Stimulated activated CD8-positive, alpha-beta memory T cell treated with anti-CD3 and anti-CD28 coated beads, Interleukin-12 subunit alpha, Interleukin-12 subunit beta, amount 100 ng/mL, for 4 hours (primary cell): Measurements from ENCODE around the gene SALL2.
"Not testable (repeated sequence)": the region's sequence is repeated elsewhere in the genome, so short reads cannot be mapped to it uniquely, and the experiment has no call there.

Experiments used
- DNase-seq: peaks from one replicate; pipeline ENCODE4 v3.0.0-alpha.2; 2020; ENCODE audit warnings: low read depth

Gene SALL2

DNA sequence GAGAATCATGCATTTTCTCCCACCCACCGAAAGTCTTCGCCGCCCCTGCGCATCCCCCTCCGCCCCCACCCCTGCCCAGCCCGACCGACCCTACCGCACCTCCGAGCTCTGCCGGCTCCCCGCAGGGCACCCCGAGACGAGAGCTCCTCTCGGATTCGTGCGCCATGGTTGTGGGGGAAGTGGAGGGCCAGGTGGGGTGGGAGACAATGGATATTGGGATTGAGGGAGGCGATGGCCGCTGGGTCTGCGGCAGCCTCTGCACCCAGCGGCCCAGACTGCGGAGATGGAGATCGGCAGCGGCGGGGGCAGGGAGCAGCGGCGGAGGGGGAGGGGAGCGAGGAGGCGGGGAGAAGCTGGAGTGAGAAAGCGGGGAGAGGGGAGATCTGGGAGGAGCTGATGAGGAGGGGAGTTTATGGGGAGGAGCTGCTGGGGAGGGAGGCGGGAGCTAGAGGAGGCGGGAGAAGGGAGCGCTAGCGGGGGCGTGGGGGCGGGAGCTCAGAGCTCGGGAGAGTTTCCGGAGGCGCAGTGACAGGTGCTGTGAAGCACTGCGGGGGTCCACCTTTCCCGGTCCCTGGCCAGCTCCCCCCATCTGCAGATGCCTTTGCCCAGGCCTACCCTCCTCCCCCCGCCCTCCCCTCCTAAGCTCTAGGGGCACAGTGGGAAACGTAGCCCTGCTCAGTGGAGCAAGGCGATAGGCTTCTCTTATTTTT, at the start of gene SALL2:
SALL2 (minus strand) TSS at position 385 of the 710 bp plus-strand sequence; CDS start at position 166, 219 bp downstream.
- DNase-seq = peak; percentile 41

DNA sequence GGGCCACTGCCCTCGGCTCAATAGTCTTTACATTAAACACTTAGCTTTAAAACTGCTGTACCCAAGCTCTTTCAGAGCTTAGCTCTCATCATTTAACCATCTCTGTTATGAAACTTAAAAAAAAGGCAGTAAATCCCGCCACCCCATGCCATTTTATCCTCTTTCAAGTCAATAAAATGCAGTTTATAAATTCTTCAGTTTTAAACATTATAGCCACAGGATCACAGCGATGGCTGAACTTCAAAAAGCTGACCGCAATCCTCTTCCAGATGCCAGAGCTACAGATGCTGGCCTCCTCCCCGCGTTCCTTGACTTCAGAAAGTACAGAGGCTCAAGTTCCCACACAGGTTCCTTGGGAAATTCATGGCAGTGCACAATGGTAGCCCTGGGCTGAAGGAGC, 49.5 kb upstream of the SALL2 start:
- no peak for DNase-seq

DNA sequence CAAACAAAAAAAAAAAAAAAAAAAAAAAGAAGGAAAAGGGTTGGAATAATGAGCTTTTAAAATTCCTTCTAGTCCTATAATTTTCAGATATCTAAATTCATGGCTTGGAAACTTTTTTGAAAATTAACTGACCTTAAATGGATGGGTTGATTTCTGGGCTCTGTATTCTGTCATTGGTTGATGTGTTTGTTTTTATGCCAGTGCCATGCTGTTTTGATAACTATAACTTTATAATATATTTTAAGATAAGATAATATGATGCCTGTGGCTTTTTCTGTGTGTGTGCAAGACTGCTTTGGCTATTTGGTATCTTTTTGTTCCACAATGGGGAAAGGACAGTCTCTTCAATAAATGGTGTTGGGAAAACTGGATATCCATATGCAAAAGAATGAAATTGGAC, 46.5 kb upstream of the SALL2 start:
- no peak for DNase-seq

DNA sequence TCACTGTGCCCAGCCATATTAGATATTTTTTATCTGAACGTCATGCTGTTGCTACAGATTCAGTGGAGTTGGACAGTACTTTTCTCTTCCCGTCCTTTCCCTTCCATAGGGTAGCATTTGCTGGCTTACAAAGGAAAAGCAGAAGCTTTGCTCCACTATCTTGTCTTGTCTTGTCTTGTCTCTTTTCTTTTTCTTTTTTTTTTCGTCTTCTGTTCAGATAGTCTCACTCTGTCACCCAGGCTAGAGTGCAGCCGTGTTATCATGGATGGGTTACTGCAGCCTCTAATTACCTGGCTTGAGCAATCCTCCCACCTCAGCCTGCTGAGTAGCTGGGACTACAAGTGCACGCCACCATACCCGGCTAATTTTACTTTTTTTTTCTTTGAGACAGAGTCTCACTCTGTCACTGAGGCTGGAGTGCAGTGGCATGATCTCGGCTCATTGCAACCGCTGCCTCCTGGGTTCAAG, 32.6 kb upstream of the SALL2 start:
- DNase-seq = no peak

DNA sequence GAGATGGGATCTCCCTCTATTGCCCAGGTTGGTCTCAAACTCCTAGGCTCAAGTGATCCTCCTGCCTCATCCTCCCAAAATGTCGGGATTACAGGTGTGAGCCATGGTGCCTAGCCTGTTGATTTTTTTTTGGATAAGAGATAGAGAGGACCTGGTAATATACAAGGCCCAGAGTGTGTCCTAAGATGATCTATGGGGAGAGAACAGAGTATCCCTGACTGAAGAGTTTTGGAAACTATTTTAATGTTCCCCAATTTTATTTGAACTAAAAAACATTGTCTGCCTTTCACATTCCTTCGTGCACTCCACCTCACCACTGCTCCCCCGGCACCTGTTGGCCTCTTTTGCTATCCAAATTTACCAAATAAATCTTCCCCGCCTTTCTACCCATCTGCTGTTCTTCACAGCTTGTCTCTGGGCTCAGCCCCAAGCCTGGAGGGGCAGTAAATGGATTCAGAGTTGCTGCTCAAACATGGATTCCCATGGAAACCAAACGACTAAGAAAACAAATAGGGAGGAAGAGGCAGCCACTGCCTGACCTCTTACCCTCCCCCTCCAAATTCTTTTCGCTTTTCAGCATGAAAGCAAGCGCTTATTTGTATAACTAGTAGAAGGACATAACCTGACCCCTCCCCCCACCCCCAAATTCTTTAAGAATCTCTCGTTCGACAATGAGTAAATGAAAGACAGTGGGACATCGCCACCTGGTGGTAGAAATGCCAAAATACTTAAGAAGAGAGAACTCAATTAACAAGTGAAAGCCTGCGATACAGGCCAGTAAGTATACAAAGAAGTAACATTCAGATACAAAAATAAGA, 31.1 kb upstream of the SALL2 start:
- DNase-seq = peak; percentile 13

DNA sequence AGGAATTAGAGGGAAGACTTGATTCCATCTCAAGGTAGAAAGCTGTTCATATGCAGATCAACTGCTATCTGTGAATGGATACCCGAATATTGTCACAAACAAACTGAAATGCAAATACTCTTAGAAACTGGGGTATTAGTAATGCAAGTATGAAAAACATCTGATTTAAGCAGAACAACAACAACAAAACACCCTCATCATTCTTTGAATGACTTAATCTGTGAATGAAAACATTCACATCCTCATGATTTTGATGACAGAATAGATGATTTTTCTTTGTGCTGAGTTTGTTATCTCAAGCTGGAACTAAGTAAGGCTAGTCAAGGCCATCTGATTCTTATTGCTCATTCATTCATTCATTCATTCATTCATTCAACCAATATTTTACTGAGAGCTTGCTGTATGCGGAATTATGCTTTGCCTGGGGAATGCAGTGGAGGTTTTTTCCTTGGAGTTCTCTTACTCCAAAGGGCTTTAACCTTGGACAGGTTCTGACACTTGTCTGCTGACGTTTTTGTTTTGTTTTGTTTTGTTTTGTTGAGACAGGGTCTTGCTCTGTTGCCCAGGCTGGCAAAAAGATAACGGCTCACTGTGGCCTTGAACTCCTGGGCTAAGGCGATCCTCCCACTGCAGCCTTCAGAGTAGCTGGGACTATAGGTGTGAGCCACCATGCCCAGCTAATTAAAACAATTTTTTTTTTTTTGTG, 30.4 kb upstream of the SALL2 start:
- DNase-seq = no peak

DNA sequence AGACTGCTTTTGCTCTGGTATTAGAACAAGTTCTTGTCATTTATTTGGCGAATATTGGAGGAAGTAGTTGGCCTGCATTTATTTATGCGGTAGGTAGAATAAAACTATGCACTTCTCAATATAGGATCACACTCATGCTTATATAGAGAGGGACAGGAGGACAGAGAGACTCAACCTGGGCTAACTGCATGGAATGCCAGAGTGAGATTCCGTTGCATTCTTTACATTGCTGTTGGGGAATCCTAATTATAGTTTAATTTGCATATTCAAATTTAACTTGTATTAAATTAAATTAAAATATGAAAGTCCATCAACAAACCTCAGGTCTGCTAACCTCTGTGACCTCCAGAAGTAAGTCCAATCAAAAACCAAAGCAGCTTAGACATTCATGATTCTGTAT, 27.1 kb upstream of the SALL2 start:
- no peak for DNase-seq

DNA sequence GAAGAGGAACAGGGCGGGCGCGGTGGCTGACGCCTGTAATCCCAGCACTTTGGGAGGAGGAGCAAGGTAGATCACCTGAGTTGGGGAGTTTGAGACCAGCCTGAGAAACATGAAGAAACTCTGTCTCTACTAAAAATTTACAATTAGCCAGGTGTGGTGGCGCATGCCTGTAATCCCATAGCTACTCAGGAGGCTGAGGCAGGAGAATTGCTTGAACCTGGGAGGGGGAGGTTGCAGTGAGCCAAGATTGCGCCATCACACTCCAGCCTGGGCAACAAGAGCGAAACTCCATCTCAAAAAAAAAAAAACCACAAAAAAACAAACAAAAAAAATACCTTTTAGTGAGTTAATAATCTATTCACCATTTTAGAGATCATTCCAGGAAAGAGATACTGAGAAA, 18.4 kb upstream of the SALL2 start:
- DNase-seq = not testable (repeated sequence)

DNA sequence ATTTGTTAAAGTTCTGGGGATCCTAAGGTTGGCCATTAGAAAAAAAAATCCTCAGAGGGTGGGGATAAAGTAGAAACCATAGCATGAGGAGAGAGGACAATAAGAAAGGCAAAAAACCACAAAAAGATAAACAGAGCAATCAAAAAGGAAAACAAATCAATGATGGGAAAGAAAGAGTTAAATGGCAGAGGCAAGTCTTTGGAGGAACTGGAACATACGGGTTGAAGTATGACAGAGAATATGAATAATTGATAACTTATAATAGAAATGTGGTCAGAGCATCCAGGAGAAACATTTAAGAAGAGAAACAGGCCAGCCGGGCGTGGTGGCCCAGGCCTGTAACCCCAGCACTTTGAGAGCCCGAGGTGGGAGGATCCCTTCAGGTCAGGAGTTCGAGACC, 17.8 kb upstream of the SALL2 start:
- DNase-seq = no peak

DNA sequence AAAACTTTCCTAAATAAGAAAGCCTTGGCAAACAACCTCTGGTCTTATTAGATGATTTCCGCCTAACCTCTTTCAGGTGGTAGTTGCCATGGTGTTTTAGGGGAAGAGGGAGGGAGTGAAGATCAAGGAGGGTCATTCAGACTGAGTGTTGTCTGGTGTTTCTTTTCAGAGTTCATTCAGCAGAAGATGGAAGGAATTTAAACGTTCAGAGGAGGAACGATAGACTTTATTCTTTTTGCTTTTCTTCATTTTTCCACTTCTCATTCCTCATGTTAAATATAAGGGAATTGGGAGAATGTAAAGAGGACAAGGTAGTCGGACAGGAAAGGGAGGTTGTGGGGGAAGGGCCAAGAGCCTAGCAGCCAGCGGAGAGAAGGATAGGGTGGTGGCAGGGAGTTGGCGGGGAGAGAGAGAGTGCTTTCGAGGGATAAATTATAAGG, 17.4 kb upstream of the SALL2 start:
- DNase-seq = no peak

DNA sequence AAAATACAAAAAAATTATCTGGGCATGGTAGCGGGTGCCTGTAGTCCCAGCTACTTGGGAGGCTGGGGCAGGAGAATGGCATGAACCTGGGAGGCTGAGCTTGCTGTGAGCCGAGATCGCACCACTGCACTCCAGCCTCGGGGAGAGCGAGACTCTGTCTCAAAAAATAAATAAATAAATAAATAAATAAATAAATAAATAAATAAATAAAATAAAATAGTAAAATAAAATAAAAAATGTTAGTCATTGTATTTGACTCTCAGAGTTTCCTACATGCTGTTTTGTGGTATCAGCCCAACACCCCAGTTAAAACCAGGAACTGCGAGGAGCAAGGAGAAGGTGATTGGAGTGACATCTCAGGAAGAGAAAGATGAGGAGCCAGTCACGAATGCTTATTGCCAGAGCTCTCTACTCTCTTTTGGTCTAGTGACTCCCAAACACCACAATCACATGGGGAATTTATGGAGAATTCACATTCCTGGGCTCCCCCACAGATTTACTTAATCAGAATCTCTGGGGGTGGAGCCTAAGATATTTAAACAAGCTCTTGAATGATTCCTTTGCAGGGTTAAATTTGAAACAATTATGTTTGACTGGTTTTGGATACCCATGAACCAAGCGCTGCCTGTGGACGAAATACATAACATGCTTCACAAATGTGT, 15.4 kb upstream of the SALL2 start:
- no peak for DNase-seq

DNA sequence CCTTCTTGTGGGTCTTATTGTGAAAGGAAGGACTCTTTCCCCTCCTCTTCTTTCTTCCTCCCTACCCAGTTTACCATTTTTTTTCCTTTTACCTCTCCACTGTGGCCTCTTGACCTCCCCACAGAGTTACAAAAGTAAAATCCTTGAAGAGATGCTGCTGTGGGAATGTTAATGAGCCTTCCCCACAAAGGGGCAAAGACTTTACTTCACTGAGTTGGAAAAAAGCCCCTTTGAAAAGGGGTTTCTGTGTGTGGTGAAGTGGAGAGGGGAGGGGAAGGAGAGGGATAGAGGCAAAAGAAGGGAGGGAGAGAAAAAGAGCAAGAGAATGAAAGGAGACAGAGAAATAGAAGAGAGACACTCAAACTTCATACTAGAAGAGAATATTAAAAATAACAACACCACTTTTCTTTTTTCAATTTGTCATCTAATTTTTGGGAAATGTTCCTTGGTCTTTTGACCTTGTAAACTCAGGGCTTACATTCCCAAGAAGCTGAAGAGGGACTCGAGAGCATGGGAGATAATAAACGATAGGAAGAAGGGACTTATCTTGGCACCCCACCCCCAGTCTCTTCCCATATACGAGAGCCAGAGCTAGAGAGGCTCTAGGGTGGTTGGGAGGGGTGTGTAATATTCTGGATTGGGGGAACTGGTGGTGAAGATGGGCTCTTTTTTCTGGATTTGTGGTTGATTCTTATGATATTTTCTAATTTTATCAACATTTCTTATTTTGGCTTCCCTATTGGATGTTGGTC, 13.2 kb upstream of the SALL2 start:
- no peak for DNase-seq

DNA sequence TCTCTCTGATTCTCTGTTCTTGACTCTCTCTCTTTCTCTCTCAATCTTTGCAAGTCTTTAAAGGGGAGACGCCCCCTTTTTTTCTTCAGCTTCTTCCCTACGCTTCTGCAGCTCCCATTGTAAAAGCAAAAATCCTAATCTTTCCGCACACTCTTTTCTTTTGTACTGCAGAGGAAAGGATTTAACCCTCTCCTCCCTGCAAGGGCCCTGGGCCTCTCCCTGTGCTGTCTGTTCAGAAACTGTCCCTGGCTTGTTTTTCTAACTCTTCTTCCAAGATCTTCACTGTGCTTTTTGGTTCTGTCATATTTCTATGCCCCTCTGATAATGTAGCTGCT, 10.9 kb upstream of the SALL2 start:
- no peak for DNase-seq

DNA sequence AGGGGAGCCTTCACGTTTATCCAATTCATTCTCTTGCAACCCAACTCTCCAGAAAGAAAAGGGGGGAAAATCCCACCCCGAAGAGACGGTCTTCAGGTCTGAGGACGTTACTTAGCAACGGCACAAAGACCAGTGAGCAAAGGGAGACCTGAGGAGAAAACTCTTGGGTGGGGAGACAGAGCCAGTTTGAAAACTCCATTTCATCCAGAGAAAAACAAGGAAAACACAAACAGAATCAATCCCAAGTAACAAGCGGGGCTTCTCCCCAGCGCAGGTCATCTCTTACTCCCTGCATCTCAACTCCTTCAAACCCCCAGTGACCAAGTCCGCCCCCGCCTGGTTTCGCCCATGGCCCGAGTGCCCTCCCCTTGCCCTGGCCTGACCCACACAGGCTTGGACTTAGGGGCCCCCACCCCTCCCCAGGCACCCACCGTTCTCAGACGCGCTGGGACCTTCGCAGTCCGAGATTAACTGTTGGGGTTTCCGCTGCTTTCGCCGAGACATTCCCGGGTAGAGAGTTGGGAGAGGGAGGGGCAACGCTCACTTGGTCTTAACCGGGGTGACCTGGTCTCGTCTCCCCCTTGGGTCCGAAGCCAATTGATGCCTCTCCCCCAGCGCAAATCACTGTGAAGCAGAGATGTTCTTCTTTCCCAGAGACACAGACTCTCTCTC, 10.4 kb upstream of the SALL2 start:
- no peak for DNase-seq

DNA sequence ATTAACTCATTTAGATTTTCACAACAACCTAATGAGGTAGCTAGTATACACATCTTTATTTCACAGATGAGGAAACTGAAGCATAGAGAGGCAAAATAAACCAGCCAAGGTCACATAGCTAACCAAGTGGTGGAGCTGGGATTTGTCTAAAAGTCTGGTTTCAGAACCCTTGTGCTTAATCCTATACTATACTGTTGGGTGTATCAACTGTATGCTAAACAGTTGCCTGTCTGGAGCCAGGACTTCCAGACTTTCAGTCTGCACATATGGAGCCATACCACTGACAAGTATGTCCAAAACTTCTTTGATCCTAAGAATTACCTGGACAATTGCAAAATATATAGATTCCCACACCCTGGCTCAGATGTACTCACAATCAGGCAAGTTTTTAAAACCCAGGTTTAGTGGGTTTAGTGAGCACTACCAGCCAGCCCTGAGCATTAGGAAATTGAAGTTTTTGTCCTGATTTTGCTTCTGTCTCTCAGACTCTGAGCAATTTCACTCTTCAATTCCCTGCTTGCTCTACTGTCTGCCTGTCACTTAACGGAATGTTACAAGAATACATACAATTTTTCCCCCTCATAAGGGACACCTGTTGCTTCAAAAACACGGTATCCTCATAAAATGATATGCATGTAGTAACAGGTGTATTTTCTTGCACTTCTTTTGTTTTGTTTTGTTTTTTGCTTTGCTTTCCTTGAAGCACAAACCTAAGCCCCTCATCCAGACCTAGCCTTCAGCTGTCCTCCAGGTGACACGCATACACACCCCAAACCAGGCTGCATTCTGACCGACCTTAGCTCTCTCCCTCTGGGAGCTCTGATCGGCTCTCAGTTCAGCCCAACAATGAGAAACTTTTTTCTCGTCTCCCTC, 9.6 kb upstream of the SALL2 start:
- DNase-seq = no peak

DNA sequence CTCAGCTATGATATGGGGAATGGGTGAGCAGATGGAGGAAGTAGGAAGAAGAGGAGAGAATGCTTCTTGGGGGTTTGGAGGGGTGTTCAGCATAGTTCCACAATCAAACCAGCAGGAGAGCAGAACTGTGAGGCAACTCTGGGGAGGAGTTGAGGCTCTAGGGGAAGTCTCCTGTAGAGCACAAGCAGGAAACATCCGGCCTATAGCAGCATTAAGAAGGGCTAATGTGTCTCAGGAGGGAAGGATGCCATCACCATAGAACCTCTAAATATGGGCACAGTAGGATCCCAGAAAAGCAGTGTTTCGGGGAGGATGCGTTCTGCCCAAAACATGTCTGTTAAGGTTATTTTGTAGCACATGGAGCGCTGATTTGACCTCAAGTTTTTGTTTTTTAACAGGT, 8.4 kb upstream of the SALL2 start:
- no peak for DNase-seq

DNA sequence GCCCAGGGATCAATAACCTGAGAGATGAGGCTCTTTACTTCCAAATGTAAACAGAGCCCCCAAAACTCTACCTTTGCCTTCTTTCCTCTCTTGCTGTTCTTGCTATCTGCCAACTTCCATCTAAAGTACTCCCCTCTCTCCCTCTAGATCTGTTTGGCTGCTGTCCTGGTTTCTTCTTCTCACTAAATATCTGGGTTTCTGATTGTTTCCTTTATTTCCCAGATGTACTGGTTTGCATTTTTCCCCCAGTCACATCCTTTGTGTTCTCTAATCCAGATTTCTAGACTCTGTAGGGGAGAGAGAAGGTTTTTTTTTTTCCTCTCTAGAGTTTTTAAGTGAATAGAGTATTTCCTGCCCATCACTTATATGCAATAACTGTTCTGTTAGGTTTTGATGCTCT, 7.1 kb upstream of the SALL2 start:
- no peak for DNase-seq

DNA sequence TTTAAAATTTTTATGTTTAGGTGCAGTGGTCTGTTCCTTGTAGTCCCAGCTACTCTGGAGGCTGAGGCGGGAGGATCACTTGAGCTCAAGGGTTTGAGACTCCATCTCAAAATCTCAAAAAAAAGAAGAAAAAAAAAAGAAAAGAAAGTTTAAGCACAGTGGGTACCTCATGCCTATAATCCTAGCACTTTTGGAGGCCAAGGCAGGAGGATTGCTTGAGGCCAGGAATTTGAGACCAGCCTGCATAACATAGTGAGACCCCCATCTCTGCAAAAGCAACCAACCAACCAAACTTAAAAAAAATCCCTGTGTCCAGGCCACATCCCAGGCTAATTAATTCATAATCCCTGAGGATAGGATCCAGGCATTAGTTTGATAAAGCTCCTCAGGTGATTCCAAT, 3.4 kb upstream of the SALL2 start:
- DNase-seq = no peak

DNA sequence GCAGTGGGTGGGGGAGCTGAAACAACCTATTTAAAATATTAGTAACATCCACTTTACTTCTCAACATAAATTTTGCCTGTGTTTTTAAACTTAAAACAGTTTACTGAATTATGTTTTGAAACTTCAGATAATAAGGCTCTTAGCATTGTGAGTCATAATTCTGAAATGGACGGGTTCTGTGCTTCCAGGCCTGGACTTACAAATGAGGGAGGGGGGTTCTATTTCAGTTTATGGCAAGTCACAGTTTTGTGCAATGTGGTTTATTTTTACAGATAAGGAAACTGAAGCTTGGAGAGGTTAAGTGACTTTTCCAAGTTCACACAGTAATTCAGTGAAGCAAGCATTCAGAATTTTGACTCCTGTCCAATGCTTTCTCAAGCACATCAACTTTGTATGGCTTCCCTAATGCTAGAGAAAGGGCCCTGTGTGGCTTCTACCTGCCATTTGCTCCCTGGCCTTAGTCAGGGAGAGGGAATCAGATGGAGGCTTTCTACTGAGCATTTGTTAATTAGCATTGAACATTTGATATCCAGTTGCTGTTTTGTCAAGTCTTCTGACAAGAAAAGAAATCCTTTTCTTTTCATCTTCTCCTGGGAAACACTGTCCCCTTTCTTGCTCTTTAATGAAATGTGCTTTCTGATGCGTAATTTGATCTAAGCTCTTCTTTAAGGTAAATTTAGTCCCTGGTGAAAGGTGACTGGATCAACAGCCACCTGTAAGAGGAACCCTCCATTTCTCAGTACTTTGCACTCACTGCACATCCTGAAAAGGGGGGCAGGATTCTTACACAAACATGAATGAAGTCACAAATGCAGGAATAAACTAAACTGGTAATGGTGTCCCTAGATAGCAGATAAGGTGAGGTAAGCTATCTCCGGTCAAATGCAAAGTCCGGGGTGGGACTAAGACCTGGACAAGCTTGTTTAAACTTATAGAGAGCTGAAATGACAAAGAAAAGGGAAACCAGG, 2.5 kb upstream of the SALL2 start:
- no peak for DNase-seq
